ENCODE results near the gene MORN5. TPM values are rescaled to one million over a fixed set of nuclear protein-coding genes. Genes with fewer than 3 reads are reported as not detected.

MORN5 gene
- polyA plus RNA-seq, 1 donor from 2014 or later: not detected

GRCh38 chr9:122143296-122143695 lies 16.4 kb upstream of the MORN5 start:
- Histone ChIP-seq H3K9me2 (ENCODE audit: insufficient read depth, low read length) (no peaks in the 10 kb centered on the region), H2AFZ (ENCODE audit: low read depth, low read length) (no peak overlapping the region), H3K79me2 (replicated peaks; ENCODE audit: insufficient read depth, low read length) (no peaks in the 10 kb centered on the region), H3K9ac (ENCODE audit: low read length) (no peak overlapping the region), H3K4me3 (ENCODE audit: low read length) (no peak overlapping the region), H3K36me3 (ENCODE audit: insufficient read depth, low read length) (peaks cover 10% of the 10 kb centered on the region), H3K9me3 (ENCODE audit: low read length) (no peaks in the 10 kb centered on the region), H3K27ac (ENCODE audit: low read length) (no peak overlapping the region), H3K4me2 (ENCODE audit: low read length) (no peak overlapping the region), H3K27me3 (ENCODE audit: insufficient read depth, low read depth, low read length) (peaks cover 4% of the 10 kb centered on the region), H3F3A (ENCODE audit: insufficient read depth, low read length, poor library complexity, severe bottlenecking) (no peaks in the 10 kb centered on the region), H4K20me1 (ENCODE audit: insufficient read depth) (no peaks in the 10 kb centered on the region)
- no peak for TF ChIP-seq TAF1 (IDR thresholded peaks at IDR 0.05; ENCODE audit: low read depth)

- Histone ChIP-seq H3K4me2 (ENCODE audit: low read length) (no peak overlapping the region), H2AFZ (ENCODE audit: low read depth, low read length) (no peak overlapping the region), H3K27ac (ENCODE audit: low read length) (no peak overlapping the region), H3K4me3 (ENCODE audit: low read length) (no peak overlapping the region), H3K9me2 (ENCODE audit: insufficient read depth, low read length) (no peaks in the 10 kb centered on the region), H3K9me3 (ENCODE audit: low read length) (no peaks in the 10 kb centered on the region), H3K36me3 (ENCODE audit: insufficient read depth, low read length) (peaks cover 10% of the 10 kb centered on the region), H3K9ac (ENCODE audit: low read length) (no peak overlapping the region), H3K79me2 (replicated peaks; ENCODE audit: insufficient read depth, low read length) (no peaks in the 10 kb centered on the region), H4K20me1 (ENCODE audit: insufficient read depth) (no peaks in the 10 kb centered on the region), H3F3A (ENCODE audit: insufficient read depth, low read length, poor library complexity, severe bottlenecking) (no peaks in the 10 kb centered on the region), H3K27me3 (ENCODE audit: insufficient read depth, low read depth, low read length) (no peaks in the 10 kb centered on the region)
- no peak for TF ChIP-seq MXI1 (conservative IDR thresholded peaks at IDR 0.05; ENCODE audit: poor library complexity, severe bottlenecking)
- TF ChIP-seq TAF1 (IDR thresholded peaks at IDR 0.05; ENCODE audit: low read depth): no peak
- TF ChIP-seq CTCF (IDR thresholded peaks at IDR 0.05; ENCODE audit: poor library complexity, severe bottlenecking): no peak
- TF ChIP-seq EZH2 (IDR thresholded peaks at IDR 0.05; ENCODE audit: borderline replicate concordance, insufficient read depth, low read length, poor library complexity, severe bottlenecking): no peak
- TF ChIP-seq REST (IDR thresholded peaks at IDR 0.05; ENCODE audit: borderline replicate concordance): no peak
- TF ChIP-seq RAD21 (conservative IDR thresholded peaks at IDR 0.05): no peak
- no peak for TF ChIP-seq EP300 (conservative IDR thresholded peaks at IDR 0.05; ENCODE audit: poor library complexity, severe bottlenecking)
- no peak for TF ChIP-seq POLR2AphosphoS5 (IDR thresholded peaks at IDR 0.05)
- no peak for TF ChIP-seq SMC3 (conservative IDR thresholded peaks at IDR 0.05; ENCODE audit: poor library complexity)
These were observed 15.8 kb upstream of the MORN5 start for GRCh38 chr9:122143876-122144405.

All from neural cell (in vitro differentiated cells).